ENCODE data around the gene STARD4. TPM values are rescaled to one million over a fixed set of nuclear protein-coding genes. Genes with fewer than 3 reads are reported as not detected.

The STARD4 gene, protein sequence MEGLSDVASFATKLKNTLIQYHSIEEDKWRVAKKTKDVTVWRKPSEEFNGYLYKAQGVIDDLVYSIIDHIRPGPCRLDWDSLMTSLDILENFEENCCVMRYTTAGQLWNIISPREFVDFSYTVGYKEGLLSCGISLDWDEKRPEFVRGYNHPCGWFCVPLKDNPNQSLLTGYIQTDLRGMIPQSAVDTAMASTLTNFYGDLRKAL
- 10 to 100 TPM in 3 of 4 donors, 1 to 10 TPM in 1; 8.5 to 21.3 (median 12.1) TPM for total RNA-seq

- peak; percentile 85 to 86 for DNase-seq (ENCODE audit: low spot score in 2 of 2)
- Histone ChIP-seq H3K36me3 (no peaks in the 10 kb centered on the region), H3K27ac (peak within 1 kb of the TSS; percentile 87 to 94 (median 90)), H3K27me3 (no peaks in the 10 kb centered on the region), H3K4me3 (peak within 1 kb of the TSS; percentile 78 to 90 (median 83)), H3K9me3 (no peaks in the 10 kb centered on the region), H3K4me1 (peaks cover 0 to 33% (median 1%) of the 10 kb centered on the region in 4 donors)
- WGBS, 2 donors, result 0 to 2% methylated on average over 38 to 39 of the region's 41 CpGs
- TF ChIP-seq POLR2A (IDR thresholded peaks at IDR 0.05) (peak; percentile 49 to 80), EP300 (IDR thresholded peaks at IDR 0.05) (peak; percentile 61 to 91)
- TF ChIP-seq, protein P1, sequence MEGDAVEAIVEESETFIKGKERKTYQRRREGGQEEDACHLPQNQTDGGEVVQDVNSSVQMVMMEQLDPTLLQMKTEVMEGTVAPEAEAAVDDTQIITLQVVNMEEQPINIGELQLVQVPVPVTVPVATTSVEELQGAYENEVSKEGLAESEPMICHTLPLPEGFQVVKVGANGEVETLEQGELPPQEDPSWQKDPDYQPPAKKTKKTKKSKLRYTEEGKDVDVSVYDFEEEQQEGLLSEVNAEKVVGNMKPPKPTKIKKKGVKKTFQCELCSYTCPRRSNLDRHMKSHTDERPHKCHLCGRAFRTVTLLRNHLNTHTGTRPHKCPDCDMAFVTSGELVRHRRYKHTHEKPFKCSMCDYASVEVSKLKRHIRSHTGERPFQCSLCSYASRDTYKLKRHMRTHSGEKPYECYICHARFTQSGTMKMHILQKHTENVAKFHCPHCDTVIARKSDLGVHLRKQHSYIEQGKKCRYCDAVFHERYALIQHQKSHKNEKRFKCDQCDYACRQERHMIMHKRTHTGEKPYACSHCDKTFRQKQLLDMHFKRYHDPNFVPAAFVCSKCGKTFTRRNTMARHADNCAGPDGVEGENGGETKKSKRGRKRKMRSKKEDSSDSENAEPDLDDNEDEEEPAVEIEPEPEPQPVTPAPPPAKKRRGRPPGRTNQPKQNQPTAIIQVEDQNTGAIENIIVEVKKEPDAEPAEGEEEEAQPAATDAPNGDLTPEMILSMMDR (IDR thresholded peaks at IDR 0.05), result peak in 1 of 5 experiments; percentile 15
Observed at GRCh38 chr5:111512375-111513130, at the start of gene STARD4. TSS of gene STARD4 (minus strand) at chr5:111512535. CDS start at chr5:111507433, 5,102 bp downstream.

DNA sequence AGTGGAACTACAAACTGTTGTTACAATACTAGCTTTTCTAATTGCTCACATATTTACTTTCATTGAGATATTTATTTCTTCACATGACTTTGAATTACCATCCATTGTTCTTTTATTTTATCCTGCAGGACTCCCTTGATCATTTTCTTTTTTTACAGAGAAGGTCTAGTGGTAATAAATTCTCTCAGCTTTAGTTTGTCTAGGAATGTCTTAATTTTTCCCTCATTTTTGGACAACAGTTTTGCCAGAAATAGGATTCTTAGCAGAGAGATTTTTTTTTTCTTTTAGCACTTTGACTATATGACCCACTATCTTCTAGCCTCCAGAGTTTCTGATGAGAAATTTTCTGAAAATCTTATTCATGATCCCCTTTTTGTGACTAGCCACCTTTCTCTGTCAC is 47.3 kb upstream of the STARD4 start:
- H3K9me3 ChIP-seq, result peaks cover 0 to 18% (median 0%) of the 10 kb centered on the region in 4 donors
- H3K4me3 ChIP-seq, result no peak overlapping the region
- TF ChIP-seq, protein P1 (IDR thresholded peaks at IDR 0.05), result no peak
- no peak for TF ChIP-seq POLR2A (IDR thresholded peaks at IDR 0.05)
- TF ChIP-seq EP300 (IDR thresholded peaks at IDR 0.05), result no peak
- no peak overlapping the region for H3K27ac ChIP-seq
- no peak for DNase-seq (ENCODE audit: low spot score in 2 of 2)
- no peaks in the 10 kb centered on the region for H3K36me3 ChIP-seq
- no peaks in the 10 kb centered on the region for H3K4me1 ChIP-seq
- no peaks in the 10 kb centered on the region for H3K27me3 ChIP-seq

GRCh38 chr5:111557686-111558085 is 45.4 kb upstream of the STARD4 start:
- TF ChIP-seq, protein P1 (IDR thresholded peaks at IDR 0.05), result no peak
- TF ChIP-seq EP300 (IDR thresholded peaks at IDR 0.05) (no peak), POLR2A (IDR thresholded peaks at IDR 0.05) (no peak)
- no peak overlapping the region for H3K4me3 ChIP-seq
- no peak for DNase-seq (ENCODE audit: low spot score in 2 of 2)
- H3K4me1 ChIP-seq, result no peaks in the 10 kb centered on the region
- 84 to 95% methylated on average over 1 of the region's 1 CpG for WGBS, 2 donors
- H3K9me3 ChIP-seq, result peaks cover 0 to 18% (median 0%) of the 10 kb centered on the region in 4 donors
- H3K27me3 ChIP-seq, result no peaks in the 10 kb centered on the region
- no peak overlapping the region for H3K27ac ChIP-seq
- H3K36me3 ChIP-seq, result no peaks in the 10 kb centered on the region

DNA sequence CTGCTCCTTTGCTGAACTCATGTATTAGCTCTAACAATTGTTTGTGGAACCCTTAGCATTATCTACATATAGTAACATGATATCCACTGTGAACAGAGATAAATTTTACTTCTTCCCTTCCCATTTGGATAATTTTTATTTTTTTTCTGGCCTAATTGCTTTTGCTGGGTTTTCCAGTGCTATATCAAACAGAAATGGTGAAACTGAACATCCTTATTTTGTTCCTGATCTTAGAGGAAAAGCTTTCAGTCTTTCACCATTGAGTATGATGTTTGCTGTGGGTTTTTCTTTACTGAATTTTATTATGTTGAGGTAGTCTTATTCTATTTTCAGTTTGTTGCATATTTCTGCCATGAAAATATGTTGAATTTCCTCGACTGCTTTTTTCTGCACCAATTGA is 44.8 kb upstream of the STARD4 start:
- Histone ChIP-seq H3K27me3 (no peaks in the 10 kb centered on the region), H3K4me3 (no peak overlapping the region), H3K9me3 (peaks cover 0 to 18% (median 0%) of the 10 kb centered on the region in 4 donors), H3K4me1 (no peaks in the 10 kb centered on the region), H3K36me3 (no peaks in the 10 kb centered on the region), H3K27ac (no peak overlapping the region)
- TF ChIP-seq, protein P1 (IDR thresholded peaks at IDR 0.05), result no peak
- TF ChIP-seq EP300 (IDR thresholded peaks at IDR 0.05), result no peak
- no peak for TF ChIP-seq POLR2A (IDR thresholded peaks at IDR 0.05)
- DNase-seq (ENCODE audit: low spot score in 2 of 2), result no peak
- WGBS, 2 donors, result 83 to 87% methylated on average over 1 of the region's 1 CpG

- TF ChIP-seq, protein P1 (IDR thresholded peaks at IDR 0.05), result no peak
- TF ChIP-seq EP300 (IDR thresholded peaks at IDR 0.05) (no peak), POLR2A (IDR thresholded peaks at IDR 0.05) (no peak)
- Histone ChIP-seq H3K4me1 (no peaks in the 10 kb centered on the region), H3K36me3 (no peaks in the 10 kb centered on the region), H3K9me3 (peaks cover 0 to 18% (median 0%) of the 10 kb centered on the region in 4 donors), H3K27ac (no peak overlapping the region), H3K27me3 (no peaks in the 10 kb centered on the region), H3K4me3 (no peak overlapping the region)
- 58 to 62% methylated on average over 3 of the region's 3 CpGs for WGBS, 2 donors
- DNase-seq (ENCODE audit: low spot score in 2 of 2), result no peak
Observed at GRCh38 chr5:111556501-111556900, 44.2 kb upstream of the STARD4 start.

Measured in tibial nerve (tissue), 4 donors.